Measurements from ENCODE around the gene MACROD1.
"Not testable (repeated sequence)": the region's sequence is repeated elsewhere in the genome, so short reads cannot be mapped to it uniquely, and the experiment has no call there.

MACROD1 gene

GRCh38 chr11:64056861-64057260 lies 109.1 kb downstream of the MACROD1 start:
- no peak for DNase-seq (ENCODE audit: low spot score)

GRCh38 chr11:64056213-64056785 lies 109.6 kb downstream of the MACROD1 start:
- DNase-seq (ENCODE audit: low spot score) = no peak

DNA sequence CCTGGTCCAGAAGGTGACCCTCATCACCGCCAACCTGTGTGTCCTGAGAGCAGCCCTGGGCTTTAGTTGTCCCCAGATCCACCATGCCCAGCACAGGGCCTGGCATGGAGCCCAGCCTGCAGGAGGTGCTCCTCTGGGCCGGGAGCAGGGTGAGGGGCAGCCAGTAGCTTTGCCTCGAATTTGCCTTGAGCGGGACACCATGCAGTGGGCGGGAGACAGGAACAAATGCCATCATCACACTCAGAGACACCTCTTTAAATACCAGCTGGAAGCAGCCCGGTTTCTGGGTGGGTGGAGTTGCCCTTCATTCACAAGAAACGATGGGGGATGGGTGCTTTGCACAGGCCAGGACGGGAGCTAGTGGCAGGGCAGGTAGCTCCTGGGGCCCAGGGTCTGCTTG lies 110.8 kb downstream of the MACROD1 start:
- no peak for DNase-seq (ENCODE audit: low spot score)

- DNase-seq (ENCODE audit: low spot score) = no peak
These were observed 112.2 kb downstream of the MACROD1 start for GRCh38 chr11:64053699-64054098.

DNA sequence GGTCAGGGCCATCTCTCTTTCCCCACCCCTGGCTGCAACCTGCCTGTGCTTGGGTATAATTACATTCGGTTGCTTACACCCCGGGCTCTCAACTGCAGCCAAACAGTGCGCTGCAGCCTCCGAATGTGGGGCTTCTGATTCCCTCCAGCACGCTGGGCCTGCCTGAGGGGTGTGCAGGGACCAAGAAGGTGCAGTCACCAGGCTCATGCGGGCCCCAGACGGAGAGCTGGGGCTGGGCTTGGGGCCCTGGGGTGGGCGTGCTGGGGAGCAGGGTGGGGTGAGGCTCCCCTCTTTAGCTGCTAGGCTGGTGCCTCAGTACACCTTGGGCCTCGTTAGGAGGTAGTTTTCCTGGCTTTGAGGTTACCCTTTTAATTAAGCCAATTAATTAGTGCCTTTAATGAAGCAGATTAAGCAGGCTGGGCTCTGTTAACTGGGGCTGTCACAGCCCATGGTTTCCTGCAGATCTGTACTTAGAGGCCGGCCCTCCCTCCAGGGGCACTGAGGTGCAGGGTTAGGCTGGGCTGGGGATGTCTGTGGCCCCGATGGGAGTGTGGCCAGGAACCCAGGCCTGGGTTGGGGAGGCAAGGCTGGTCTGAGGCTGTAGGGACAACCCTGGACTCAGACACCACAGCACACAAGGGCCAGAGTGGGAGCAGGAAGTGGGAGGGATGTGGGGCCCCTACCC lies 112.8 kb downstream of the MACROD1 start:
- no peak for DNase-seq (ENCODE audit: low spot score)

DNA sequence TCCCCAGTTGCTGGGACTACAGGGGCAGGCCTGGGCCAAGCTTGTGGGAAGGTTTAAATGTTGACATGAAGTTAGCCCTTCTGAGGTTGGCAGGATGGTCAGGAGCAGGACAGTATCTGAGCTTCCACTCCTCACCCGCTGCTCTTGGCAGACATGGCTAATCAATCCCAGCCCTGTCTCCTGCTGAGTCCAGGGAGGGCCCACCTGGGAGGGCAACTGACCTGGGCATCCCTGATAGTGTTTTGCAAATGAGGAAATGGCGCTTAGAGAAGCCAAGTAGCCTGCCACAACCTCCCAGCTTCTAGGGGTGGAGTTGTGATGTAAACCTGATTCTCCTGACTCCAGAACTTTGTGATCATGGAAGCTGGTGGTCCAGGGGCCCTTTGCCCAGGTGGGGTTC lies 113.5 kb downstream of the MACROD1 start:
- DNase-seq (ENCODE audit: low spot score) = no peak

DNA sequence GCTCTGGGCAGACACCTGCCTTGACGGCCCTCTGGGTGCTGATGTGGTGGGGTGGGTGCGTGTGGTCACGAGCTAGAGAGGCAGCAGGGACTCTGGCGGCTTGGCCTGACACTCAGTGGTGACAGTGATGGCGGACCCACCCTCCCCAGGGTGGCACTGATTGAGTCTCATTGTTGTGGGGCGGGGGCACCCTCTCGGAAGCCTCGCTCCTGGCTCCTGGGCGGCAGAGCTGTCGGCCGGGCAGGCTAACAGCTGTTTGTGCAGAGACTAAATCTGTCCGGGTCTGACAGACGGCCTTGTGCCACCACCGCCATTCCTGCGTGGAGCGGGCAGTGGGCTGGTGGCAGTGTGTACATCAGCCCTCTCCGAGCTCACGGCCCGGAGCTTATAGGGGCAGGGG lies 114.6 kb downstream of the MACROD1 start:
- DNase-seq (ENCODE audit: low spot score) = no peak

- DNase-seq (ENCODE audit: low spot score) = no peak
These were observed 116.4 kb downstream of the MACROD1 start for GRCh38 chr11:64049509-64049908.

DNA sequence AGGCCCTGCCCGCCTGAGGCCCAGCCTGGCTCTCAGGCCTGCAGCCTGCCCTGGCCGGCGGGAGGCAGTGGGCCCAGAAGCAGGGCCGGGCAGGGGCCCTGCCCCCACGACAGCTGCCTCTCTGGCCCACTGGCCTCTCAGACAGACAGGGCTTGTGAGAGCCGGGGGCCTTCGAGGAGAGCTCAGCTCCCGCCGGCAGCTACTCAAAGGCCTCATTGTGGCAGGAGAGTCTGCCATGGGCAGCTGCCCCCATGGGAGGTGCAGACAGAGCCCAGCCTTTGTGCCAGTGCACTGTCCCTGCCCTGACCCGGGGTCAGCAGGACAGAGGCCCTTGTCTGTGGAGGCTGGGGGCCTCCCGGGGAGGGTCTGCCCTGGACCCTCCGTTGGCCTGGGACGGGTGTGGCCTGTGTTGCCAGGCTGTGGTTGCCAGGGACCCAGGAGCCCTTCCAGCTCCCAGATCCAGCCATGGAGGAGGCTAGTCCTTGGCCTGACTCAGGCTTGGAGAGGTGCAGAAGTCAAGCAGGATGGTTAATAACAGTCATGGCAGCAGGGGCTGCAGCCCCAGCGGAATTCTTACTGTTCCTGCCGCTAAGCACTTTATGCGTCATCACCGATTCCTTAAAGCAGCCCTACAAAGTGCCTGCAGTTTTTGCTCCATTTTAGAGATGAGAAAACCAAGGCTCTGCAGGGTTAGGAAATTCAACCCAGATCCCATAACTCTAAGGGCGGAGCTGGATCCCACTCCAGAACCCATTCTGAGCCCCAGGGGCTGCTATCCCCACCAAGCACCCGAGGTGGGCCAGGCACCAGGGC lies 117.7 kb downstream of the MACROD1 start:
- no peak for DNase-seq (ENCODE audit: low spot score)

GRCh38 chr11:64047373-64047772 lies 118.5 kb downstream of the MACROD1 start:
- DNase-seq (ENCODE audit: low spot score) = not testable (repeated sequence)

DNA sequence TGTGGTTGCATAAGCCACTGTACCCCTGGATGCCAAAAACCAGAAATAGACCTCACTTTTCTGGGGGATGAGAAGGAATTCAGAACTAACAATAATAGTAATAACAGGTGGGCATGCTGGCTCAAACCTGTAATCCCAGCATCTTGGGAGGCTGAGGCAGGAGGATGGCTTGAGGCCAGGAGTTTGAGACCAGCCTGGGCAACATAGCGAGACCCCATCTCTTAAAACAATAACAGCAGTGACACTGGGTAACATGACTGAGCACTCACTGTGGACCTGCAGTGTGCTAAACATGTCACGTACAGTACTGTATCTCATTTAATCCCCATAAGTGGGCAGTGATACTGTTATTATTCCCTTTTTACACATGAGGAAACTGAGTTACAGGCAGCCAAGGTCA lies 120.2 kb downstream of the MACROD1 start:
- no peak for DNase-seq (ENCODE audit: low spot score)

- DNase-seq (ENCODE audit: low spot score) = peak; percentile 84
These were observed 121.1 kb downstream of the MACROD1 start for GRCh38 chr11:64044730-64045393.

DNA sequence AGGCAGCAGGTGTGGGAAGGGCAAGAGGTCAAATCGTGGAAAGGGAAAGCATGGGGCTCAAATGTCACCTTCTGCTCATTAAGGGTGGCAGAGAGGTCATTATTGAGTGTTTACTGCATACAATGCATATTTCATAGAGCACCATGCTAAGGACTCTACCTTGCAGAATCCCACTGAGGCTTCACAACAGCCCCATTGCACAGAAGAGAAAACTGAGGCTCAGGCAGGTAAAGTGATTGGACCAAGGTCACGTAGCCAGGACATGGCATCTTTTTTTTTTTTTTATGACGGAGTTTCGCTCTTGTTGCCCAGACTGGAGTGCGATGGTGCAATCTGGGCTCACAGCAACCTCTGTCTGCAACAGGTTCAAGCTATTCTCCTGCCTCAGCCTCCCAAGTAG lies 122.4 kb downstream of the MACROD1 start:
- DNase-seq (ENCODE audit: low spot score) = no peak

DNA sequence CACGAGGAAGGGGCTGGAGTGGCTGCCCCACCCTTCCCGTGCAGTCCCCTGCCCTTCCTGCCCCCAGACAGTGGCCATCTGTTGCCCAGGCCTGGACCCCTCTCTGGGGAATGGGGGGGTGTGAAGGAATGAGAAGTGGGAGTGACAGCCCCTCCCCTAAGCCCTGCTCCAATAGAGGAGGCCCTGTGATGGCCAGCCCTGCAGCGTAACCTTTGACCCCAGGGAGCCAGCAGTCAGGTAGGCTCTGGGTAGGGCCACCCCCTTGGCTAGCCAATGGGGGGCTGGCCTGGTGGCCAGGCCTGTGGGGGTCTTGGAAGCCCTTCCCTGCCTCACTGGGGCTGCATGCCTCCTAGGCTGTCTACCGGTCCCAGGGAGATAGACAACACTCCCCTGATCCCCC lies 123.6 kb downstream of the MACROD1 start:
- DNase-seq (ENCODE audit: low spot score) = no peak

GRCh38 chr11:64041846-64042245 lies 124.1 kb downstream of the MACROD1 start:
- DNase-seq (ENCODE audit: low spot score) = no peak

GRCh38 chr11:64040684-64041322 lies 125.1 kb downstream of the MACROD1 start:
- no peak for DNase-seq (ENCODE audit: low spot score)

DNA sequence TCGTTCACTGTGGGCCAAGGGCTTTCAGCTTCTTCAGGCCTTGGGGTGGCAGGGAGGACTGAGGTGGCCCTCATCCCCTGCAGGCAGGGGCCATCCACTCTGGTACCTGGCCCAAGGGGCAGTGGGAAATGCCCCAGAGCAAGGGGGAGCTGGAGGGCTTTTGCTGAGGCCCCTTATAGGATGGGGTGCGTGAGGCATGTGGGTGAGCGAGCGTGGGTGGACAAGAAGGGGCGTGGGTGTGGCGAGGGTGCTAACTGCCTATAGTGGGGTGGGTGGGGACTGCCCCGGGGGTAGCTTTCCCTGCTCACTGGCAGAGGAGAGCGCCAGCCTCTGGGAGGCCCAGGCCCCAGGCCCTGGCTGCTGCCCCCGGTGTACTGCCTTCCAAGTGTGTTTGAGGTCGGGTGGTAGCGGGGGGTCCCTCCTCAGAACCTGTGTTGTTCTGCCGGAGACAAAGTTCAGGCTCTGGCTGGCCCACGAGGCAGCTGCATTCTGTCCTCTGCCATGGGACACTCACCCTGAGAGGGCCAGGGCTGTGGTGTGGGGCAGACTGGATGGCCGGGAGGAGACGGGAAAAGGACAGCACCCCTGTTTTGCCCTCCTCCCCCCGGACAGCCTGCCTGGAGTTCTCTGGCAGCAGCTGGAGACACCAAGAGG lies 126.8 kb downstream of the MACROD1 start:
- DNase-seq (ENCODE audit: low spot score) = no peak

GRCh38 chr11:64038500-64038899 lies 127.4 kb downstream of the MACROD1 start:
- no peak for DNase-seq (ENCODE audit: low spot score)

- DNase-seq (ENCODE audit: low spot score) = no peak
These were observed 128.8 kb downstream of the MACROD1 start for GRCh38 chr11:64037027-64037634.

DNA sequence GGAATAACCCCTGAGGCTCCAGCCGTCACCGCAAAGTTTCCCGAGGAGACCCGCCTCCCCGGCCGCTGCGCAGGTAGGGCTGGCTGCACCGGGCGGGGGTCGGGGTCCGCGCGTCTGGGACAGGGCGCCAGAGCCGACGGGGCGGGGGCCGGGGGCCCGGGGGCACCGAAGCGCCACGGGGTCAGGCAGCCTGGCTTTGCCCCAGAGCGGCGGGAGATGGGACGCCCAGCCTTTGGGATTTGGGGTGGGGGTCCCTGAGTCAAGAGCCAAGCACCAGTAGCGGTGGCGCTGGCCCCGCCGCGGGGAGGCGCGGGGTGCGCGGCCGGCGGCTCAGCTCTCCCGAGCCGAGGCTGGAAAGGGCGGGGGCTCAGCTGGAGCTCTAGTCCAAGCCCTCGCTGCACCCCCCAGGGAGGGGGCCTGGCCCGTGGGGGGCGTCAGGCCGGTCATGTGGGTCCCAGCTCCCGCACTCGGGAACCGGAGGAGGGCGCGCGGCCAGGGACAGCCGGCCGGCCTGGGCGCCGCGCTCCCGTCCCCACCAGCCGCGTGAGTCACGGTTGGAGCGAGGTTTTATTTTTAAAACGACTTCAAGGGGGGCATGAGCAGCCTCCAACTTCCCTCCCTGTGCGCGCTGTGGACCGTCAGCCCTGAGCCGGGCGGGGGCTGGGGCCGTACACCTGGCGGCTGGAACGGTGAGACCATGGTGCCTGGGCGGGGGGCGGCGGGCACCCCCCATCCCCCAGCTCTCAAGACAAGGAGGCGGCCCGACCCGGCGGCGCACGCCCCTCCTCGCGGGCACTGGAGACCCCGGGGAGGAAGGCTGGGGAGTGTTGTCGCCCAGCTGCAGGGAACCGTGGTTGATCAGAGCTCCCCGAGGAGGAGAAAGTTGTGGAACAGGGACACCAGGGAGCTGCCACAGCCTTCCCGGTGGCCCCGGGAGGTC lies 129.6 kb downstream of the MACROD1 start:
- peak; percentile 65 for DNase-seq (ENCODE audit: low spot score)

Measured in D341Med (cell line).